Tibial artery (tissue), 4 donors: ENCODE measurements around the gene SPAG4.

ENCODE experiments used
- DNase-seq, 2 donors: peaks; one replicate each; pipeline ENCODE4 v3.0.0-alpha.2; 2019
- H3K27ac ChIP-seq, 2 donors: fragments of 200-600 bp; sonication (generic) in 1 of 2; 1 replicate in 1 of 2; 2 replicates in 1 of 2; pipeline ENCODE4 v1.5.1; 2018 to 2019; ENCODE audit warnings: mild to moderate bottlenecking in 1 of 2
- H3K27me3 ChIP-seq, 2 donors: fragments of 200-600 bp; sonication (generic) in 1 of 2; one replicate each; pipeline versions ENCODE4 v1.5.1 to v1.6.0; 2016 to 2019
- H3K36me3 ChIP-seq, 3 donors: fragments of 200-600 bp; sonication (generic) in 2 of 3; one replicate each; pipeline ENCODE4 v1.5.1; 2016 to 2019; ENCODE audit warnings: mild to moderate bottlenecking in 2 of 3
- H3K4me1 ChIP-seq, 4 donors: fragments of 200-600 bp; sonication (generic) in 2 of 4; 1 replicate in 3 of 4; 2 replicates in 1 of 4; pipeline ENCODE4 v1.5.1; 2016 to 2019
- H3K4me3 ChIP-seq, 2 donors: fragments of 200-600 bp; sonication (generic) in 1 of 2; 1 replicate in 1 of 2; 2 replicates in 1 of 2; pipeline ENCODE4 v1.5.1; 2018 to 2019; ENCODE audit warnings: mild to moderate bottlenecking in 2 of 2
- H3K9me3 ChIP-seq, 3 donors: fragments of 200-600 bp; sonication (generic) in 1 of 3; one replicate each; pipeline ENCODE4 v1.5.1; 2016 to 2019
- intact Hi-C: fragments of 100-400 bp; cut with DNase I; formaldehyde crosslinking; loops from one replicate; pipeline ENCODE4 v1.15.0; 2023; ENCODE audit warnings: low total_unique reads
- TF ChIP-seq, protein P1 (sequence below), 2 experiments: fragments of 200-600 bp in 1 of 2; fragments of 450-650 bp in 1 of 2; IDR thresholded peaks; one replicate each; pipeline ENCODE4 v1.5.1; 2017 to 2019; ENCODE audit warnings: antibody characterized with exemption in 2 of 2, mild to moderate bottlenecking in 1 of 2, moderate library complexity in 1 of 2

The SPAG4 gene

DNA sequence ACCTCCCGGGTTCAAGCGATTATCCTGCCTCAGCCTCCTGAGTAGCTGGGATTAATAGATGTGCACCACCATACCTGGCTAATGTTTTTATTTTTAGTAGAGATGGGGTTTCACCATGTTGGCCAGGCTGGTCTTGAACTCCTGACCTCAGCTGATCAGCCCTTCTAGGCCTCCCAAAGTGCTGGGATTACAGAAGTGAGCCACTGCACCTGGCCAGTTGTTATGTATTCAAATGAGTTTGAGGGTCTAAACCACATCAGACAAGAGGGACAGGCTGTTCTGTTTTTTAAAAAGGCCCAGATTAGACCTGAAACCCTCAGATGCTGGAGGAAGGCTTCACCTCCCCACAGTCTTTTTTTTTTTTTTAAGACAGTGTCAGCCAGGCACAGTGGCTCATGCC lies 4.1 kb upstream of the SPAG4 start:
- no peak for DNase-seq
- no peak overlapping the region for H3K4me3 ChIP-seq
- H3K27ac ChIP-seq = no peak overlapping the region
- peaks cover 0 to 3% of the 10 kb centered on the region in 2 donors for H3K27me3 ChIP-seq
- intact Hi-C loops = no loop called here
- no peaks in the 10 kb centered on the region for H3K9me3 ChIP-seq
- H3K4me1 ChIP-seq = peaks cover 0 to 6% (median 2%) of the 10 kb centered on the region in 4 donors
- H3K36me3 ChIP-seq = no peaks in the 10 kb centered on the region
- TF ChIP-seq, protein P1, sequence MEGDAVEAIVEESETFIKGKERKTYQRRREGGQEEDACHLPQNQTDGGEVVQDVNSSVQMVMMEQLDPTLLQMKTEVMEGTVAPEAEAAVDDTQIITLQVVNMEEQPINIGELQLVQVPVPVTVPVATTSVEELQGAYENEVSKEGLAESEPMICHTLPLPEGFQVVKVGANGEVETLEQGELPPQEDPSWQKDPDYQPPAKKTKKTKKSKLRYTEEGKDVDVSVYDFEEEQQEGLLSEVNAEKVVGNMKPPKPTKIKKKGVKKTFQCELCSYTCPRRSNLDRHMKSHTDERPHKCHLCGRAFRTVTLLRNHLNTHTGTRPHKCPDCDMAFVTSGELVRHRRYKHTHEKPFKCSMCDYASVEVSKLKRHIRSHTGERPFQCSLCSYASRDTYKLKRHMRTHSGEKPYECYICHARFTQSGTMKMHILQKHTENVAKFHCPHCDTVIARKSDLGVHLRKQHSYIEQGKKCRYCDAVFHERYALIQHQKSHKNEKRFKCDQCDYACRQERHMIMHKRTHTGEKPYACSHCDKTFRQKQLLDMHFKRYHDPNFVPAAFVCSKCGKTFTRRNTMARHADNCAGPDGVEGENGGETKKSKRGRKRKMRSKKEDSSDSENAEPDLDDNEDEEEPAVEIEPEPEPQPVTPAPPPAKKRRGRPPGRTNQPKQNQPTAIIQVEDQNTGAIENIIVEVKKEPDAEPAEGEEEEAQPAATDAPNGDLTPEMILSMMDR (IDR thresholded peaks at IDR 0.05) = no peak

GRCh38 chr20:35616465-35617396 lies 1.1 kb downstream of the SPAG4 start:
- Histone ChIP-seq H3K27me3 (no peaks in the 10 kb centered on the region), H3K9me3 (no peaks in the 10 kb centered on the region), H3K4me1 (peaks cover 0 to 39% (median 32%) of the 10 kb centered on the region in 4 donors), H3K27ac (peak overlapping the region; percentile 77 to 88), H3K4me3 (peak overlapping the region; percentile 57 to 70), H3K36me3 (peaks cover 0 to 6% (median 5%) of the 10 kb centered on the region in 3 donors)
- TF ChIP-seq, protein P1 (IDR thresholded peaks at IDR 0.05) = peak in 1 of 2 experiments; percentile 13
- peak; percentile 89 to 94 for DNase-seq
- intact Hi-C loops = loop anchor here (5.0 kb wide), 2 partner anchors 46 to 156 kb away; partner anchors contain the start of genes CPNE1, PHF20 and RBM12

GRCh38 chr20:35617397-35618262 lies 2.0 kb downstream of the SPAG4 start:
- intact Hi-C loops = loop anchor here (5.0 kb wide), 2 partner anchors 45 to 155 kb away; partner anchors contain the start of genes CPNE1, PHF20 and RBM12
- peak overlapping the region; percentile 57 to 70 for H3K4me3 ChIP-seq

DNA sequence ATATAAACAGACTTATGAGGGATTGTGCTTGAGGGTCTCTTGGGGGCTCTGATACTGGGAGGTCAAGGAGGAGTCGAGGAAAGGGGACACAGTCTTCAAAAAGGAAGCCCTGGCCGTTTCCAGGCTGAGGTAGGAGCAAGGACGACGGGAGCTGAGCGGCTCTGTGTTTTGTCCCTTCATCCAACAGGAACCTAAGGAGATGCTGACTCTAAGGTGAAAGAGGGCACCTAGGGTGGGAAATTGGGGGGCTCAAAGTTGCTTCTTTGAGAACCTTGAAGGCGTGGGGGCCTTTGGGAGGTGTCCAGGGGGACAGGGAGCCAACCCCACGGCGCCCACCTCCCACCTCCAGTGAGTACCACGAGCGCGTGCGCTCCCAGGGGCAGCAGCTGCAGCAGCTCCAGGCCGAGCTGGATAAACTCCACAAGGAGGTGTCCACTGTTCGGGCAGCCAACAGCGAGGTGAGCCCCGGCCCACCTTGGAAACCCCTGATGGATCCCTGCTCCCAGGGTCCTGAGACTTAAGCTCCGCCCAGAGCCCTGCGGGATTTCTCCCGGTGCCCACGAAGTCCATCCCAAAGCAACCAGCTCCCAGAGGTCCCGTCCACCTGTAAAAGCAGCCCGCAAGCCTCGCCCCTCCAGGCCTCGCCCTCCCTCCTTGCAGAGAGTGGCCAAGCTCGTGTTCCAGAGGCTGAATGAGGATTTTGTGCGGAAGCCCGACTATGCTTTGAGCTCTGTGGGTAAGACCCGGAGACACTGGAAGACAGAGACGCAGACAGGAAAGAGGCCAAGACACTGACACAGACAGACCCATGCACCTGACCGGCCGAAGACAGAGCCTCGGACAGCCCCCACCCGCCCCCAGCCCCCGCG lies 2.9 kb downstream of the SPAG4 start:
- peak overlapping the region; percentile 57 to 70 for H3K4me3 ChIP-seq
- H3K36me3 ChIP-seq = peaks cover 0 to 17% (median 5%) of the 10 kb centered on the region in 3 donors
- no peaks in the 10 kb centered on the region for H3K27me3 ChIP-seq
- intact Hi-C loops = loop anchor here (5.0 kb wide), 2 partner anchors 44 to 154 kb away; partner anchors contain the start of genes CPNE1, PHF20 and RBM12
- TF ChIP-seq, protein P1 (IDR thresholded peaks at IDR 0.05) = no peak
- peaks cover 0 to 39% (median 32%) of the 10 kb centered on the region in 4 donors for H3K4me1 ChIP-seq
- peak in 1 of 2 donors; percentile 74 for DNase-seq
- H3K9me3 ChIP-seq = no peaks in the 10 kb centered on the region
- H3K27ac ChIP-seq = peak overlapping the region; percentile 46 to 88

More at GRCh38 chr20:35617397-35618262, 2.0 kb downstream of the SPAG4 start:
- TF ChIP-seq, protein P1 (IDR thresholded peaks at IDR 0.05) = peak in 1 of 2 experiments; percentile 18
- peaks cover 0 to 14% (median 5%) of the 10 kb centered on the region in 3 donors for H3K36me3 ChIP-seq
- H3K27ac ChIP-seq = peak overlapping the region; percentile 77 to 88
- no peaks in the 10 kb centered on the region for H3K27me3 ChIP-seq
- H3K4me1 ChIP-seq = peaks cover 0 to 39% (median 32%) of the 10 kb centered on the region in 4 donors
- H3K9me3 ChIP-seq = no peaks in the 10 kb centered on the region
- peak; percentile 57 to 87 for DNase-seq
